ENCODE data around the gene RAB11A. TPM values are rescaled to one million over a fixed set of nuclear protein-coding genes. Genes with fewer than 3 reads are reported as not detected.

The RAB11A gene
- total RNA-seq, 1 experiment from 2014 or later: 232 TPM

DNA sequence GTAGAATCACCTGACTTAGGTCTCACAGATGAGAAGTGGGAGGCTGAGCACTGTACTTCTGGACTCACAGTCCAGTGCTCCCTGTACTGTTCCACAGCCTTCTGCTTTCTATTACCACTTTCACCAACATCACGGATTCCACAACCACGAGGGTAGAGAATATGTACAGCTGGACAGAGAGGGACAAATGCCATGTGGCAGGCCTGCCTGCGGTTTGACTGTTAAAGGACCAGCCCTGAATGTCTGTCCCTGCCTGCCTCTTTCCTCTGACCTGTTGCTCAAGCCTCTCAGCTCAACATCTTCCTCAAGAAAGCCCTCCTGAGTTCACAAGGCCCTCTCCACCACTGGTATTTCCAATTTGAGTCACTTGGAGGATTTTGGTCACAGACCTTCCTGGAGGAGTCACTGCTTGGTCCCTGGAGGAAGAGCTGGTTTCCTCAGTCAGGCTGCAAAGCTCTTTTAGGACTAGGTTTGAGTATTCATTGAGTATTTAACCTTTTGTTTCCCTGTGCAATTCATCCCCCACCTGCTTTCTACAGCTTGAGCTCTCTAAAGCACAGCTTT, 49.1 kb downstream of the RAB11A start:
- no peaks in the 10 kb centered on the region; the same call in 1 of the 2 replicates for H3K4me1 ChIP-seq
- 0 out of 2 replicates have a peak, but pooled peaks cover 1% of the 10 kb centered on the region for H3K36me3 ChIP-seq (ENCODE audit: control insufficient read depth, insufficient read depth, low read length)
- no peaks in the 10 kb centered on the region for H3K9me3 ChIP-seq
- no TSS peak for BruUV-seq (replicated peaks)
- Mint-ChIP-seq H3K4me1 (ENCODE audit: low read depth, unreplicated experiment) (no peaks in the 10 kb centered on the region), H3K9me3 (ENCODE audit: unreplicated experiment) (no peaks in the 10 kb centered on the region), H3K36me3 (ENCODE audit: insufficient read depth, unreplicated experiment) (peaks cover 6% of the 10 kb centered on the region), H3K4me3 (ENCODE audit: unreplicated experiment) (no peak overlapping the region), H3K27ac (ENCODE audit: unreplicated experiment) (no peak overlapping the region), H3K27me3 (ENCODE audit: insufficient read depth, unreplicated experiment) (no peaks in the 10 kb centered on the region)
- H3K27me3 ChIP-seq (replicated peaks; ENCODE audit: control insufficient read depth, insufficient read depth, low read length): no peaks in the 10 kb centered on the region
- intact Hi-C loops (cut with micrococcal nuclease; ENCODE audit: unreplicated experiment): loop anchor here (5.0 kb wide), 1 partner anchor 369 kb away; no protein-coding TSS in a partner anchor
- no peak for TF ChIP-seq CTCF (IDR thresholded peaks at IDR 0.05; ENCODE audit: insufficient read depth in 1 of 2, low read depth in 1 of 2, low read length in 1 of 2, severe bottlenecking in 1 of 2, unreplicated experiment in 1 of 2)
- ChIA-PET CTCF (interaction anchor here (1.2 kb wide), 1 partner anchor 14 kb away, joined by 4 read pairs; no protein-coding TSS in a partner anchor), POLR2A (no interaction called here)
- no peak overlapping the region for H3K4me3 ChIP-seq (ENCODE audit: low read depth, low read length)
- no peak for DNase-seq

DNA sequence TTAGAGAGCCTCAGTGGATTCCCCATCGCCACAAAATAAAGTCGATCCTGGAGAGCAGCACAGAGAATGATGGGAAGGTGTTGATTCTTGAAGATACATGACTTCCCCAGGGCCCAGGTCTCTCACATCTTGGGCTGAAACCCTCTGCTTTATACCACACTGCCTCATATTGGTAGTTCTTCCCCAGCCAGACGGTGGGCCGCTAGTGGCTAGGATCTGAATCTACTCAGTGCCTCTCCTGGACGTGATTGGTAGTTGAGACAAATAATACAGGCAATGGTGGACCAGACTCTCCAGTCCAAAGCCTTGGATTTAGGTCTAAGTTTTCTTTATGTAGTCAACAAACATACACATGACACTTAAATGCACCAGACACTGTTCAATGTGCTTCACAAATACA, 49.7 kb downstream of the RAB11A start:
- Mint-ChIP-seq H3K9me3 (ENCODE audit: unreplicated experiment) (no peaks in the 10 kb centered on the region), H3K27me3 (ENCODE audit: insufficient read depth, unreplicated experiment) (no peaks in the 10 kb centered on the region), H3K4me1 (ENCODE audit: low read depth, unreplicated experiment) (no peaks in the 10 kb centered on the region), H3K27ac (ENCODE audit: unreplicated experiment) (no peak overlapping the region), H3K4me3 (ENCODE audit: unreplicated experiment) (no peak overlapping the region), H3K36me3 (ENCODE audit: insufficient read depth, unreplicated experiment) (peaks cover 6% of the 10 kb centered on the region)
- no peak for TF ChIP-seq CTCF (IDR thresholded peaks at IDR 0.05; ENCODE audit: insufficient read depth in 1 of 2, low read depth in 1 of 2, low read length in 1 of 2, severe bottlenecking in 1 of 2, unreplicated experiment in 1 of 2)
- intact Hi-C loops (cut with micrococcal nuclease; ENCODE audit: unreplicated experiment): loop anchor here (5.0 kb wide), 1 partner anchor 368 kb away; no protein-coding TSS in a partner anchor
- no peaks in the 10 kb centered on the region for H3K27me3 ChIP-seq (replicated peaks; ENCODE audit: control insufficient read depth, insufficient read depth, low read length)
- H3K4me3 ChIP-seq (ENCODE audit: low read depth, low read length): no peak overlapping the region
- ChIA-PET CTCF (no interaction called here), POLR2A (no interaction called here)
- 0 out of 2 replicates have a peak, but pooled peaks cover 1% of the 10 kb centered on the region for H3K36me3 ChIP-seq (ENCODE audit: control insufficient read depth, insufficient read depth, low read length)
- no peak for DNase-seq
- no peaks in the 10 kb centered on the region; the same call in 1 of the 2 replicates for H3K4me1 ChIP-seq
- H3K9me3 ChIP-seq: no peaks in the 10 kb centered on the region
- BruUV-seq (replicated peaks): no TSS peak

DNA sequence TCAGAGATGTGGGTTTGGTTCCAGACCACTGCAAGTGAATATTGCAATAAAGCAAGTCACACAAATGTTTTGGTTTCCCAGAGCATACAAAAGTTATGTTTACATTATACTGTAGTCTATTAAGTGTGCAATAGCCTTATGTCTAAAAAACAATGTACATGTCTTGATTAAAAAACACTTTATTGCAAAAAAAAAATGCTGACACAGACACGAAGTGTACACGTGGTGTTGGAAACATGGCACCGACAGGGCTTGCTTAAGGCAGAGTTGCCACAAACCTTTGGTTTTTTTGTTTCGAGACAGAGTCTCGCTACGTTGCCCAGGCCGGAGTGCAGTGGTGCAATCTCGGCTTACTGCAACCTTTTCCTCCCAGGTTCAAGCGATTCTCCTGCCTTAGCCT, 50.1 kb downstream of the RAB11A start:
- Mint-ChIP-seq H3K4me3 (ENCODE audit: unreplicated experiment) (no peak overlapping the region), H3K9me3 (ENCODE audit: unreplicated experiment) (no peaks in the 10 kb centered on the region), H3K36me3 (ENCODE audit: insufficient read depth, unreplicated experiment) (peaks cover 6% of the 10 kb centered on the region), H3K27ac (ENCODE audit: unreplicated experiment) (no peak overlapping the region), H3K27me3 (ENCODE audit: insufficient read depth, unreplicated experiment) (no peaks in the 10 kb centered on the region), H3K4me1 (ENCODE audit: low read depth, unreplicated experiment) (no peaks in the 10 kb centered on the region)
- ChIA-PET CTCF (no interaction called here), POLR2A (no interaction called here)
- intact Hi-C loops (cut with micrococcal nuclease; ENCODE audit: unreplicated experiment): loop anchor here (5.0 kb wide), 1 partner anchor 368 kb away; no protein-coding TSS in a partner anchor
- no peaks in the 10 kb centered on the region for H3K27me3 ChIP-seq (replicated peaks; ENCODE audit: control insufficient read depth, insufficient read depth, low read length)
- no peak overlapping the region for H3K4me3 ChIP-seq (ENCODE audit: low read depth, low read length)
- TF ChIP-seq CTCF (IDR thresholded peaks at IDR 0.05; ENCODE audit: insufficient read depth in 1 of 2, low read depth in 1 of 2, low read length in 1 of 2, severe bottlenecking in 1 of 2, unreplicated experiment in 1 of 2): no peak
- H3K36me3 ChIP-seq (ENCODE audit: control insufficient read depth, insufficient read depth, low read length): 0 out of 2 replicates have a peak, but pooled peaks cover 1% of the 10 kb centered on the region
- no TSS peak for BruUV-seq (replicated peaks)
- no peaks in the 10 kb centered on the region for H3K9me3 ChIP-seq
- H3K4me1 ChIP-seq: no peaks in the 10 kb centered on the region; the same call in 1 of the 2 replicates
- no peak for DNase-seq
